GM23338 (cell line): ENCODE measurements around the gene STX7. TPM values are rescaled to one million over a fixed set of nuclear protein-coding genes. Genes with fewer than 3 reads are reported as not detected.

Experiments used
- ATAC-seq: fragments of 200-7000 bp; cut with Tn5 transposase; 3 replicates; pipeline ENCODE4 v1.9.1; 2020
- DNase-seq: peaks from one replicate; pipeline ENCODE4 v3.0.0-alpha.2; 2015; ENCODE audit warnings: low spot score
- H2AFZ ChIP-seq: fragments of 200-600 bp; sonication (generic); 2 replicates; pipeline ENCODE4 v1.8.0; 2016; ENCODE audit warnings: antibody characterized with exemption, mild to moderate bottlenecking, moderate library complexity
- H3F3A ChIP-seq: fragments of 200-600 bp; sonication (generic); replicated peaks from 2 replicates; pipeline ENCODE4 v1.8.0; 2017; ENCODE audit warnings: antibody characterized with exemption, mixed run types, low read depth
- H3K27ac ChIP-seq: fragments of 200-600 bp; sonication (generic); 2 replicates; pipeline ENCODE4 v1.6.1; 2016; ENCODE audit warnings: low read depth
- H3K27me3 ChIP-seq: fragments of 200-600 bp; sonication (generic); 2 replicates; pipeline ENCODE4 v1.8.0; 2016; ENCODE audit warnings: mild to moderate bottlenecking, mixed run types, moderate library complexity; ENCODE audit not compliant: insufficient read depth
- H3K36me3 ChIP-seq: fragments of 200-600 bp; sonication (generic); 2 replicates; pipeline ENCODE4 v1.8.0; 2016; ENCODE audit warnings: mild to moderate bottlenecking; ENCODE audit not compliant: insufficient read depth
- H3K4me1 ChIP-seq: fragments of 200-600 bp; sonication (generic); 2 replicates; pipeline ENCODE4 v1.8.0; 2016; ENCODE audit warnings: mild to moderate bottlenecking, moderate library complexity; ENCODE audit not compliant: insufficient read depth
- H3K4me2 ChIP-seq: fragments of 200-600 bp; sonication (generic); 2 replicates; pipeline ENCODE4 v1.7.1; 2017; ENCODE audit warnings: mixed run types
- H3K4me3 ChIP-seq: fragments of 200-600 bp; sonication (generic); 2 replicates; pipeline ENCODE4 v1.6.1; 2016; ENCODE audit warnings: mixed run types
- H3K79me2 ChIP-seq: fragments of 200-600 bp; sonication (generic); replicated peaks from 2 replicates; pipeline ENCODE4 v1.8.0; 2017; ENCODE audit warnings: mild to moderate bottlenecking; ENCODE audit not compliant: insufficient read depth
- H3K9me2 ChIP-seq: fragments of 200-600 bp; sonication (generic); 2 replicates; pipeline ENCODE4 v1.8.0; 2017; ENCODE audit not compliant: insufficient read depth
- H4K20me1 ChIP-seq: fragments of 200-600 bp; sonication (generic); replicated peaks from 2 replicates; pipeline ENCODE4 v1.8.0; 2017; ENCODE audit warnings: mild to moderate bottlenecking; ENCODE audit not compliant: insufficient read depth
- H3K27ac Mint-ChIP-seq: 2 replicates; pipeline ENCODE4 v1.8.0; 2020; ENCODE audit warnings: inconsistent platforms, mild to moderate bottlenecking, moderate library complexity, mixed read lengths
- H3K27me3 Mint-ChIP-seq: 3 replicates; pipeline ENCODE4 v1.8.0; 2022; ENCODE audit warnings: low read depth, mild to moderate bottlenecking, moderate library complexity, mixed read lengths, inconsistent platforms; ENCODE audit not compliant: insufficient read depth, poor library complexity
- H3K36me3 Mint-ChIP-seq: 3 replicates; pipeline ENCODE4 v1.8.0; 2021; ENCODE audit warnings: low read depth, mild to moderate bottlenecking, inconsistent platforms, moderate library complexity, mixed read lengths
- H3K4me1 Mint-ChIP-seq: 3 replicates; pipeline ENCODE4 v1.8.0; 2020; ENCODE audit warnings: mild to moderate bottlenecking, inconsistent platforms, mixed read lengths
- H3K4me3 Mint-ChIP-seq: 3 replicates; pipeline ENCODE4 v1.8.0; 2021; ENCODE audit warnings: moderate library complexity, mild to moderate bottlenecking, inconsistent platforms, mixed read lengths
- H3K9me3 Mint-ChIP-seq: 3 replicates; pipeline ENCODE4 v1.8.0; 2020; ENCODE audit warnings: moderate library complexity, mild to moderate bottlenecking, inconsistent platforms, mixed read lengths
- CREB1 ChIP-seq: fragments of 250-450 bp; sonication (Bioruptor Pico); IDR thresholded peaks from 2 replicates; pipeline ENCODE4 v1.5.0; 2020; ENCODE audit warnings: low read depth, mild to moderate bottlenecking, moderate library complexity
- ETS1 ChIP-seq: IDR thresholded peaks from 2 replicates; pipeline ENCODE4 v1.6.1; 2016; ENCODE audit warnings: antibody characterized with exemption
- EZH2 ChIP-seq: fragments of 200-600 bp; sonication (generic); IDR thresholded peaks from one replicate; pipeline ENCODE4 v1.8.0; 2017; ENCODE audit warnings: antibody characterized with exemption, mild to moderate bottlenecking, low read depth; ENCODE audit not compliant: unreplicated experiment
- EZH2phosphoT487 ChIP-seq: fragments of 200-600 bp; sonication (generic); IDR thresholded peaks from one replicate; pipeline ENCODE4 v1.8.1; 2018; ENCODE audit warnings: antibody characterized with exemption; ENCODE audit not compliant: unreplicated experiment
- JUNB ChIP-seq: IDR thresholded peaks from one replicate; pipeline ENCODE4 v1.6.1; 2016; ENCODE audit warnings: antibody characterized with exemption; ENCODE audit not compliant: unreplicated experiment
- NANOG ChIP-seq: IDR thresholded peaks from 2 replicates; pipeline ENCODE4 v1.6.1; 2016; ENCODE audit warnings: antibody characterized with exemption, borderline replicate concordance
- POLR2AphosphoS5 ChIP-seq: IDR thresholded peaks from 2 replicates; pipeline ENCODE4 v1.6.1; 2016; ENCODE audit warnings: antibody characterized with exemption, low read depth
- REST ChIP-seq: IDR thresholded peaks from one replicate; pipeline ENCODE4 v1.6.1; 2018; ENCODE audit warnings: antibody characterized with exemption; ENCODE audit not compliant: unreplicated experiment
- STAT1 ChIP-seq: IDR thresholded peaks from one replicate; pipeline ENCODE4 v1.6.1; 2016; ENCODE audit warnings: antibody characterized with exemption; ENCODE audit not compliant: unreplicated experiment
- ZNF114 ChIP-seq: fragments of 250-450 bp; sonication (Bioruptor Pico); IDR thresholded peaks from 2 replicates; pipeline ENCODE4 v1.5.0; 2020; ENCODE audit warnings: mild to moderate bottlenecking, moderate library complexity
- ZNF331 ChIP-seq: fragments of 250-450 bp; sonication (Bioruptor Pico); IDR thresholded peaks from 2 replicates; pipeline ENCODE4 v1.5.0; 2020; ENCODE audit warnings: low read depth, mild to moderate bottlenecking, moderate library complexity
- ZNF462 ChIP-seq: fragments of 250-450 bp; sonication (Bioruptor Pico); IDR thresholded peaks from 2 replicates; pipeline ENCODE4 v1.5.0; 2020; ENCODE audit warnings: mild to moderate bottlenecking, moderate library complexity
- polyA plus RNA-seq: library from polyadenylated mRNA; unstranded; fragments of >200 nt; fragmentation: Nextera tagmentation; extraction: Ambion mirVana; gene quantifications from 2 replicates; pipeline ENCODE4 v1.2.1, GENCODE V29; 2016
- total RNA-seq: library from RNA; depleted of rRNA; stranded (reverse); fragments of >200 nt; shearing (Covaris generic); gene quantifications from 2 replicates; pipeline ENCODE4 v1.2.3, GENCODE V29; 2014
- TF ChIP-seq, protein P1 (sequence below), 2 experiments: fragments of 200-600 bp in 1 of 2; sonication (generic) in 1 of 2; conservative IDR thresholded peaks; 2 replicates each; pipeline versions ENCODE4 v1.5.1 to v1.6.1; 2016 to 2017; ENCODE audit warnings: antibody characterized with exemption in 2 of 2, low read depth in 2 of 2, mild to moderate bottlenecking in 2 of 2, moderate library complexity in 1 of 2

The STX7 gene
- total and polyA plus RNA-seq, 2 experiments from 2014 or later: 22.4 to 28.8 TPM

DNA sequence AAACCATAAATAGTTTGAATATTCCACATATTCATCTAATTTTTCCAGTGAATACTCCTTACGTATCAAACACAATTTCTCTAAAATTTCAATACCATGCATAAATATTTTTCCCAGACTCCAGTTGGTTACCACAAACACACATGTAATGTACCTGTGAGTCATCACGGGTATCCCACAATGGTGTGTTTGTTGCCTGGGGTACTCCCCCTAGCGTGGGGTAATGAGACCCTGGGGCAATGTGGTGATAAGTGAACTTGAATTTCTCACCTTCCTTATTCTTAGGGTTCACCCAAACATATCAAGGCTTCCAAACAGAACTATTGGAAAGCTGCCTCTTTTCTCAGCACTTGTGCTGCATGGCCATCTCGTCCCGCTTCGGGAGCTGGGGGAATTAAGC lies 51.0 kb downstream of the STX7 start:
- no peaks in the 10 kb centered on the region for H3K4me1 ChIP-seq
- H3K27me3 Mint-ChIP-seq: no peaks in the 10 kb centered on the region
- H2AFZ ChIP-seq: no peak overlapping the region
- H3K79me2 ChIP-seq: no peaks in the 10 kb centered on the region
- peaks cover 19% of the 10 kb centered on the region; the same call in 2 of the 3 replicates for H3K36me3 Mint-ChIP-seq
- H3K4me3 Mint-ChIP-seq: no peak overlapping the region
- no peaks in the 10 kb centered on the region for H3K27me3 ChIP-seq
- no peak overlapping the region for H3K4me3 ChIP-seq
- H3K9me2 ChIP-seq: no peaks in the 10 kb centered on the region
- H3K4me1 Mint-ChIP-seq: no peaks in the 10 kb centered on the region
- no peak for DNase-seq
- no peaks in the 10 kb centered on the region for H4K20me1 ChIP-seq
- H3K9me3 Mint-ChIP-seq: no peaks in the 10 kb centered on the region
- H3K4me2 ChIP-seq: no peak overlapping the region
- H3K27ac Mint-ChIP-seq: no peak overlapping the region
- no peak overlapping the region for H3K27ac ChIP-seq
- no peaks in the 10 kb centered on the region for H3F3A ChIP-seq
- peaks cover 18% of the 10 kb centered on the region for H3K36me3 ChIP-seq
- ATAC-seq: no peak
- no peak for TF ChIP-seq EZH2phosphoT487
- no peak for TF ChIP-seq EZH2
- TF ChIP-seq, protein P1, sequence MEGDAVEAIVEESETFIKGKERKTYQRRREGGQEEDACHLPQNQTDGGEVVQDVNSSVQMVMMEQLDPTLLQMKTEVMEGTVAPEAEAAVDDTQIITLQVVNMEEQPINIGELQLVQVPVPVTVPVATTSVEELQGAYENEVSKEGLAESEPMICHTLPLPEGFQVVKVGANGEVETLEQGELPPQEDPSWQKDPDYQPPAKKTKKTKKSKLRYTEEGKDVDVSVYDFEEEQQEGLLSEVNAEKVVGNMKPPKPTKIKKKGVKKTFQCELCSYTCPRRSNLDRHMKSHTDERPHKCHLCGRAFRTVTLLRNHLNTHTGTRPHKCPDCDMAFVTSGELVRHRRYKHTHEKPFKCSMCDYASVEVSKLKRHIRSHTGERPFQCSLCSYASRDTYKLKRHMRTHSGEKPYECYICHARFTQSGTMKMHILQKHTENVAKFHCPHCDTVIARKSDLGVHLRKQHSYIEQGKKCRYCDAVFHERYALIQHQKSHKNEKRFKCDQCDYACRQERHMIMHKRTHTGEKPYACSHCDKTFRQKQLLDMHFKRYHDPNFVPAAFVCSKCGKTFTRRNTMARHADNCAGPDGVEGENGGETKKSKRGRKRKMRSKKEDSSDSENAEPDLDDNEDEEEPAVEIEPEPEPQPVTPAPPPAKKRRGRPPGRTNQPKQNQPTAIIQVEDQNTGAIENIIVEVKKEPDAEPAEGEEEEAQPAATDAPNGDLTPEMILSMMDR (conservative IDR thresholded peaks at IDR 0.05; ENCODE audit: low read depth in 2 of 2): no peak
- TF ChIP-seq ZNF331 (CRISPR knock-in tag): no peak
- TF ChIP-seq CREB1 (CRISPR knock-in tag): no peak
- no peak for TF ChIP-seq ZNF462 (CRISPR knock-in tag)
- TF ChIP-seq JUNB: no peak
- TF ChIP-seq NANOG: no peak
- no peak for TF ChIP-seq STAT1
- no peak for TF ChIP-seq REST
- TF ChIP-seq POLR2AphosphoS5: no peak
- TF ChIP-seq ETS1: no peak
- TF ChIP-seq ZNF114 (CRISPR knock-in tag): no peak
